Stimulated activated naive CD8-positive, alpha-beta T cell treated with anti-CD3 and anti-CD28 coated beads, Interleukin-15, amount 100 ng/mL, for 72 hours (primary cell): ENCODE data around the gene CCDC7.
"Not testable (repeated sequence)": the region's sequence is repeated elsewhere in the genome, so short reads cannot be mapped to it uniquely, and the experiment has no call there.

Source experiments
- ATAC-seq: fragments of 150-1000 bp; cut with Tn5 transposase; 2 replicates; pipeline ENCODE4 v1.10.0; 2021; ENCODE audit warnings: mild to moderate bottlenecking, moderate library complexity
- DNase-seq, 2 donors: peaks; one replicate each; pipeline ENCODE4 v3.0.0; 2021 to 2022
- H3K27ac Mint-ChIP-seq, 2 donors: one replicate each; pipeline ENCODE4 v1.8.0; 2022; ENCODE audit warnings: mild to moderate bottlenecking in 2 of 2, mixed read lengths in 2 of 2, moderate library complexity in 2 of 2
- H3K27me3 Mint-ChIP-seq: one replicate; pipeline ENCODE4 v1.8.0; 2022; ENCODE audit warnings: mixed read lengths
- H3K4me1 Mint-ChIP-seq: one replicate; pipeline ENCODE4 v1.8.0; 2022; ENCODE audit warnings: mild to moderate bottlenecking, mixed read lengths
- H3K4me3 Mint-ChIP-seq, 2 donors: one replicate each; pipeline ENCODE4 v1.8.0; 2022; ENCODE audit warnings: mild to moderate bottlenecking in 2 of 2, mixed read lengths in 2 of 2, moderate library complexity in 1 of 2
- H3K9me3 Mint-ChIP-seq, 2 donors: one replicate each; pipeline ENCODE4 v1.8.0; 2022; ENCODE audit warnings: mixed read lengths in 2 of 2

The CCDC7 gene

DNA sequence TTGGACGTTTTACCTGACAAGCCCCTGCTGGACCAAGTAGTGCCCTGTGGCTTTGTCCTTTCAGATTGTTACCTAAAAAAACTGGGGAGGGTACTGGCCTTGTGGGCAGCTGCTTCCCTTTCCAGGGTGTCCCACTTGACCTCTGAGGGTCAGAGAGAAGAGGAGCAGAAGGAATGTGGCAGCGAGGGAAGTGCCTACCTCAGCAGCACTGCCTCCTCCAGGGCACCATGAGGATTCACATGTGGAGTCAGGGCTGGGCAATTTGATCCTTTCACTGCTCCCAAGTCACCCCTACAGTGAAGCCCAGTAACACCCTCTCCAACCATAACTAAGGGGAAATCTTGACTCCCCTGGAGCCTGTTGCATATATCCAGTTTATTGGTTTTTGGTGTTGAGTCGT lies 447.5 kb downstream of the CCDC7 start:
- Mint-ChIP-seq H3K27me3 (no peaks in the 10 kb centered on the region), H3K9me3 (no peaks in the 10 kb centered on the region)

DNA sequence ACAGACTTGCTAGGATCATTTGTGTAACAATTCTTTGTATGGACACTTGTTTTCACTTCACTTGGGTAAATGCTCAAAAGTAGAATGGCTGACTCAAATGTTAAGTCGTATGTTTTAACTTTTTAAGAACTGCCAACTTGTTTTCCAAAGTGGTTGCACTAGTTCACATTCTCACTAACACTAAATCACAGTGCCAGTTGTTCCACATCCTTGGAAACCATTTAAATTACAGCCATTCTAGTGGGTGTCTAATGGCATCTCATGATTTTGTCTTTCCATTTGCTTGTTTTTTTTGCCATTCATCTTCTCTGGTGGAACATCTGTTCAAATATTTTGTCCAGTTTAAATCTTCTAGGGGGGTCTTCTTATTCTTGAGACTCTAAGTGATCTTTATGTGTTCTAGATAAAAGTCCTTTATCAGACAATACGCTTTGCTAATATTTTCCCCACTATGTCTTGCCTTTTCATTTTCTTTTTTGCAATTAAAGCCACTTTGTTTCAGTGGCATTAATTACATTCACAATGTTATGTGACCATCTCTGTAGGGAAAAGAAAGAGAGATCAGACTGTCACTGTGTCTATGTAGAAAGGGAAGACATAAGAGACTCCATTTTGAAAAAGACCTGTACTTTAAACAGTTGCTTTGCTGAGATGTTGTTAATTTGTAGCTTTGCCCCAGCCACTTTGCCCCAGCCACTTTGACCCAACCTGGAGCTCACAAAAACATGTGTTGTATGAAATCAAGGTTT lies 448.1 kb downstream of the CCDC7 start:
- Mint-ChIP-seq H3K4me1 (peaks cover 5% of the 10 kb centered on the region), H3K27ac (no peak overlapping the region), H3K9me3 (no peaks in the 10 kb centered on the region), H3K27me3 (no peaks in the 10 kb centered on the region), H3K4me3 (no peak overlapping the region)
- DNase-seq (no peak), ATAC-seq (no peak)

More for the DNA sequence above, 447.5 kb downstream of the CCDC7 start:
- Mint-ChIP-seq H3K4me1 (peaks cover 5% of the 10 kb centered on the region), H3K4me3 (no peak overlapping the region), H3K27ac (peak overlapping the region in 1 of 2 donors; percentile 61)
- ATAC-seq: no peak
- no peak for DNase-seq

DNA sequence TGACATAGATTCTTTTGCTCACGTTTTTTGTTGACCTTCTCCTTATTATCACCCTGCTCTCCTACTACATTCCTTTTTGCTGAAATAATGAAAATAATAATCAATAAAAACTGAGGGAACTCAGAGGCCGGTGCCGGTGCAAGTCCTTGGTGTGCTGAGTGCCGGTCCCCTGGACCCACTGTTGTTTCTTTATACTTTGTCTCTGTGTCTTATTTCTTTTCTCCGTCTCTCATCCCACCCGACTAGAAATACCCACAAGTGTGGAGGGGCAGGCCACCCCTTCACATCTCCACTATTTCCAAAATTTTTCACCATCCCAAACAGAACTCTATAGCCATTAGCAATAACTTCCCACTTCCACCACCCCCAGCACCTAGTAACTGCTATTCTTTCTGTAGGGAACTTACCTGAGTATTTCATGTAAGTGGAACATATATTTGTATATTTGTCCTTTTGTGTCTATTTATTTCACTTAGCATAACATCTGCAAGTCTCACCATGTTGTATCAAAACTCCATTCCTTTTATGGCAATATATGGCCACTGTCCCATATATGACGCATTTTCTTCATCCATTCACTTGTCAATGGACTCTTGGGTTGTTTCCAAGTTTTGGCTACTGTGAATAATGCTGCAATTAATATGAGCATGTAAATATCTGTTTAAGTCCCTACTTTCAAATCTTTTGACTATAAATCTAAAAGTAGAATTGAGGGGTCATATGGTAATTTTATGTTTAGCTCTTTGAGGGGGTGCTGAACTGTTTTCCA lies 449.4 kb downstream of the CCDC7 start:
- not testable (repeated sequence) for H3K27ac Mint-ChIP-seq, DNase-seq, H3K4me1 Mint-ChIP-seq

DNA sequence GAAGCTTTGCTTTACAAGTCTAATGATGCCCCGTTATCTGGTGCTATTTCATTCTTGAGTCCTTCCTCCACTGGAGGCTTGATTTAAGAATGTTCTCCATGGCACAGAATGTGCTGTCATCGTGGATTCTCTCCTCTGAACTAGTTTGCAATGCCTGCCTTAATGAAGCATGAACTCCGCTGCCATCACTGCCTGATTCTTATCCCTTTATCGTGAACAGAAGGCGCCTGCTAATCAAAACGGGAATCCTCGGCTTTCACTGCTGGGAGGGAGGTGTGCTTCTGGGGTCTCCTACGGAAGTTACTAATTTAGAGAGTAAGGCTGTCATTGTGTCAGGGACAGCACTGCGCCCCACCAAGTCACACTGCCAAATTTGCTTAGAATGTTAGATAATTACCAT lies 455.9 kb downstream of the CCDC7 start:
- no peaks in the 10 kb centered on the region for H3K27me3 Mint-ChIP-seq
- H3K9me3 Mint-ChIP-seq: no peaks in the 10 kb centered on the region
- DNase-seq: no peak
- H3K27ac Mint-ChIP-seq: no peak overlapping the region
- ATAC-seq: no peak
- no peak overlapping the region for H3K4me3 Mint-ChIP-seq
- no peaks in the 10 kb centered on the region for H3K4me1 Mint-ChIP-seq

More for the DNA sequence above, 449.4 kb downstream of the CCDC7 start:
- H3K4me3 Mint-ChIP-seq, H3K9me3 Mint-ChIP-seq, ATAC-seq, H3K27me3 Mint-ChIP-seq: not testable (repeated sequence)

DNA sequence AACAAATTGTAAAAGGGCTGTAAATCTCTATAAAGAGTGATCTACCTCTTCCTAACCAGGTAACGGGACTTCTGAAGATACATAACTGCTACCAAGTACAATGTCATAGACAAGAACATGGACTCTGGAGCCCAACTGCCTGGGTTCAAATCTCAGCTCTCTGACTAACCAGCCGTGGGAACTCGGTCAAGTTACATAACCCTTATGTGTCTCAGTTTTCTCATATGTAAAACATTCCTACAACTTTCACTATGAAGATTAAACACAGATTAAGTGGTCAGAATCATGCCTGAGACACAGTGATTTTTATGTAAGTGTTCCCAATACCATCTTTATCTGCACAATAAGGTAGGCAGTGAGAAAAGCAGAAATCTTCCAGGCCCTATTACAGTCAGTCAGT lies 459.5 kb downstream of the CCDC7 start:
- no peaks in the 10 kb centered on the region for H3K27me3 Mint-ChIP-seq
- H3K4me3 Mint-ChIP-seq: no peak overlapping the region
- H3K4me1 Mint-ChIP-seq: no peaks in the 10 kb centered on the region
- H3K9me3 Mint-ChIP-seq: no peaks in the 10 kb centered on the region
- H3K27ac Mint-ChIP-seq: no peak overlapping the region
- DNase-seq: no peak
- ATAC-seq: no peak

DNA sequence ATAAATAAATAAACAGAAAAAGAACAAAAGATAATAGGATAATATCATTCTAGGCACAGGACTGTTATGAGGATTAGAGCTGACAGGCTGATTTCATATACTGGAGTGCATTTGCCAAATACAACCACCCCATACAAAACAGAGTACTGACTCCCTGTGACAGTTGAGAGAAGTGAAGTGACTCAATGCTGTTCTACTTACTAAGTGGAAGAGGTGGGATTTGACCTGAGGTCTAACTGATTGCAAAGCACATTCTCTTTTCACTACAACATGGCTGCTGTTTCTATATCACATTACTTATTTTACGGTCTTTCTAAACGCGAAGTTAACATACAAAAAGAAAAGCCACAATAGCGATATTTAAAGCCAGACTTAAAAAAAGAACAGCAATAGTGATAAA lies 460.7 kb downstream of the CCDC7 start:
- no peak for DNase-seq
- no peak overlapping the region for H3K27ac Mint-ChIP-seq
- ATAC-seq: no peak
- no peak overlapping the region for H3K4me3 Mint-ChIP-seq
- H3K27me3 Mint-ChIP-seq: no peaks in the 10 kb centered on the region
- H3K9me3 Mint-ChIP-seq: no peaks in the 10 kb centered on the region
- H3K4me1 Mint-ChIP-seq: no peaks in the 10 kb centered on the region

DNA sequence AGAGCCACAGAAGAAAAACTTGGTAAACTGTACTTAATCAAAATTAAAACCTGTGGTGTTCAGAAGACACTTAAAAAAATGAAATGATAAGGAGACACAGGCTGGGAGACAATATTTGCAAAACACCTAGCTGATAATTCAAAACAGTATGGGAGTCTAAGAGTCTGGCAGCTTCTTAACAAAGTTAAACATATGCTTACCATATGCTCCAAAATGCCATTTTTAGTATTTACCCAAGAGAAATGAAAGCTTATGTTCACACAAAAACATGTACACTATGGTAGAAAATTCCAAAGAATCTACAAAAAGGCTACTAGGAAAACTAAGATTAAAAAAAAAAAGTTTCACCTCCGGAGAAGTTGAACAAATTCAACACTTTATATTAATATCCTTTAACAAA lies 463.5 kb downstream of the CCDC7 start:
- H3K27ac Mint-ChIP-seq: no peak overlapping the region
- H3K4me1 Mint-ChIP-seq: no peaks in the 10 kb centered on the region
- H3K9me3 Mint-ChIP-seq: no peaks in the 10 kb centered on the region

DNA sequence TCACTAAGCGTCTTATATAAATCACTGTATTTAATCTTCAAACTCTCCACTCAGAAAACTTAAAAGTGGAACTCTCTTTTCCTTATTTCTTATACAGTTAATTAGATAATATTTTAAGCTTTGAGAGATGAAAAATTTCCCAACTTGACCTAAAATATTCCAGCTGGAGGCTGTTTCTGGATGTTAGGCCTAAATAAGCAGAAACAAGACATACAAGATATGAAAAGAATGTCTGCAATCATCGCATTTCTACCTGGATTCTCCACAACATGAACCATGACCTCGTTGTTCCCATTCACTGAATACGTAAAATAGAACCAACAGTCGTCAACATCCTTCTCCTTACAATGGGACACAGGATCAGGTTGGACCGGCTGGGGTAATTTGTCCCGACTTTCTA lies 464.0 kb downstream of the CCDC7 start:
- H3K27ac Mint-ChIP-seq, H3K4me3 Mint-ChIP-seq, DNase-seq, H3K27me3 Mint-ChIP-seq, H3K4me1 Mint-ChIP-seq, ATAC-seq, H3K9me3 Mint-ChIP-seq: not testable (repeated sequence)

More for the DNA sequence above, 463.5 kb downstream of the CCDC7 start:
- no peak for DNase-seq
- Mint-ChIP-seq H3K4me3 (no peak overlapping the region), H3K27me3 (no peaks in the 10 kb centered on the region)
- no peak for ATAC-seq

DNA sequence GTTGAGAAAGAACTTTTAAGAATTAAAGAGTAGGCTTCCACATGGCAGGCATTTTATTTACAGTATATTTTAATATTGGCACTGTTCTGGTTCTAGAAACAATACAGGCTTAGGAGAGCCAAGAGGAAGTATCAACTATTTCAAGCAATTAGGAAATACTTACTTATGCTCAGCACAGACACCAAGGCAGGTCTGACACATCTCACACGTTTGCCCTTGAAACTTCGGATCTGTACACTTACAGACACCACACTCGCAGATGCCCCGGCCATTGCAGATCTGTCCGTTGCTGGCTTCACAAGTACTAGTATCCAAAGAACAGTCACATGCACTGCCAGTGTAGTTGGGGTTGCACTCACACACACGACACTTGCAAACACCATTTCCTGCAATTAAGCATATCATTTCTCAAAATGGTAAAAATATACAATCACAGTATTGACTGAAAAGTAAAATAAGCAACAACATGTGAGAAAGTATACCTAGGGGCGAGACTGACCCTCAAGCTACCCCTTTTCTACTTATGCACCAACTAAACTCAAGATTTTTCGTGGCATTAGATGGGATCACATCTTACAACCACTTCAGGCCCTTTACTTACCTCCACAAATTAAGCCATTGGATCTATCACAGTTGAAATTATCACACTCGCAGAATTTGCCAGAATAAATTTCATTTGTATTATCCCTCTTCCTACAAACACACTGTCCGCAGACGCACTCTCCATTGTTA lies 465.5 kb downstream of the CCDC7 start:
- DNase-seq (no peak), ATAC-seq (no peak)
- Mint-ChIP-seq H3K27ac (no peak overlapping the region), H3K9me3 (no peaks in the 10 kb centered on the region), H3K4me3 (no peak overlapping the region), H3K4me1 (no peaks in the 10 kb centered on the region), H3K27me3 (no peaks in the 10 kb centered on the region)

DNA sequence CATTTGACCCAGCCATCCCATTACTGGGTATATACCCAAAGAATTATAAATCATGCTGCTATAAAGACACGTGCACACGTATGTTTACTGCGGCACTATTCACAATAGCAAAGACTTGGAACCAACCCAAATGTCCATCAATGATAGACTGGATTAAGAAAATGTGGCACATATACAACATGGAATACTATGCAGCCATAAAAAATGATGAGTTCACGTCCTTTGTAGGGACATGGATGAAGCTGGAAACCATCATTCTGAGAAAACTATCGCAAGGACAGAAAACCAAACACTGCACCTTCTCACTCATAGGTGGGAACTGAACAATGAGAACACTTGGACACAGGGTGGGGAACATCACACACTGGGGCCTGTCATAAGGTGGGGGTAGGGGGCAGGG lies 471.9 kb downstream of the CCDC7 start:
- not testable (repeated sequence) for H3K4me1 Mint-ChIP-seq, ATAC-seq, DNase-seq, H3K9me3 Mint-ChIP-seq, H3K27ac Mint-ChIP-seq, H3K27me3 Mint-ChIP-seq, H3K4me3 Mint-ChIP-seq

DNA sequence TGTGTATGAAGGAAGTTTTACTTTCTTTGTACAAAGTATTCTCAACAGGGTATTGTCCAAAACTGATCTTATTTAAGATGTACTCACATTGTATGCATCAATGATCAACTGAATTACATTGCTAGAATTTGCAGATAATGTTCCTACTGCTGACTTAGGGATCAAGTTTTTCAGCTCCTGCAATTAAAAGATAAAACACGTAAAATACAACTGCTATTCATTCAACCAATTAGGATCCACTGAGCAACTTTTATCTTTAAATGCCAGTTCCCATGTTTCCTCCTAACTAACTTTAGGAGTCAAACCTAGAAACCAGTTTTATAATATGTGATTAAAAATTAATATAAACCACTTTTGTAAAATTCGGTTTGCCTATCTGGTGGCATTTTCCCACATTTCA lies 476.2 kb downstream of the CCDC7 start:
- Mint-ChIP-seq H3K4me1 (peaks cover 17% of the 10 kb centered on the region), H3K27ac (no peak overlapping the region), H3K9me3 (no peaks in the 10 kb centered on the region), H3K4me3 (no peak overlapping the region), H3K27me3 (no peaks in the 10 kb centered on the region)
- DNase-seq (no peak), ATAC-seq (no peak)

DNA sequence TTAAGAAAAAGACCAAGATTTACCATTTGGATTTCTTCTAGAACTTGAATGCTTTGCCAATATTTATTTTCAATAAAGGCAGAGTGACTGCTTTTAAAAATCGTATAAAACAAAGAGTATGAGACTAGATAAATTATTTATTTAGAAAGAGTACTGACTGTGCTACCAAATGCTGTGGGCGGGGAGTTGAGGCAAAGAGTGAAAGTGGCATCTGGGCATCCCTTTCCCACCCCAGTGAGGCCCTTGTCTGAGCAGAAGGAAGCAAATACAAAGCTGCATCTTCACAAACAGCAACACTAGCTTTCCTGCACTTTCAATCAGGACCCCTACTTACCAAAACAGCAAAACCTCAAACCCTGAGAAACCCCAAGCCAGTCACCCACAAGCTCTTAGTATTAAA lies 477.2 kb downstream of the CCDC7 start:
- no peak overlapping the region for H3K4me3 Mint-ChIP-seq
- DNase-seq: no peak
- H3K27ac Mint-ChIP-seq: no peak overlapping the region
- ATAC-seq: no peak
- no peaks in the 10 kb centered on the region for H3K27me3 Mint-ChIP-seq
- peaks cover 17% of the 10 kb centered on the region for H3K4me1 Mint-ChIP-seq
- no peaks in the 10 kb centered on the region for H3K9me3 Mint-ChIP-seq

DNA sequence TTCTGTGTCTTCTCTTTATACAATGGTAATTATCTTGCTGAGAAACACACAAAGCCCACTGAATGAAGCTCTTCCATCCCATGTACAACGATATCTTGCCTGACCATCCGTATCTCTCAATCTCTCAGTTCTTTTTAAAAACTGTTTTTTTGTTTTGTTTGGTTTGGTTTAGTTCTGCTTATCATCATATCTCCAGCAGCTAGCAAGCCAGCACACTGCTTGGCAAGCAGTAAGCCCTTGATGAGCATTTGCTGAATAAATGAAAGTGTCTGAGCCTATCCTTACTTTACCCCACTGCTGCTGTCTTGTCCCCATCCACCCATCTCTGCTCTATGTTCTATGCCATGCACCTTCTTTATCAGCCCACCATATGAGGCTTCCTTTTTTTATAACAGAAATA lies 477.9 kb downstream of the CCDC7 start:
- peak overlapping the region in 1 of 2 donors; percentile 58 for H3K27ac Mint-ChIP-seq
- H3K4me3 Mint-ChIP-seq: no peak overlapping the region
- peaks cover 17% of the 10 kb centered on the region for H3K4me1 Mint-ChIP-seq
- ATAC-seq (no peak), DNase-seq (no peak)
- H3K9me3 Mint-ChIP-seq: no peaks in the 10 kb centered on the region
- H3K27me3 Mint-ChIP-seq: no peaks in the 10 kb centered on the region
